Renal cortical epithelial cell (primary cell): ENCODE results near the gene PDGFA. TPM values are rescaled to one million over a fixed set of nuclear protein-coding genes. Genes with fewer than 3 reads are reported as not detected.

ENCODE experiments used
- DNase-seq: peaks from one replicate; pipeline ENCODE4 v3.0.0-alpha.2; 2011; ENCODE audit warnings: low read depth
- total RNA-seq: library from RNA; depleted of rRNA; stranded (reverse); fragments of >200 nt; gene quantifications from 2 replicates; pipeline ENCODE4 v1.2.3, GENCODE V29; 2014

PDGFA gene
- total RNA-seq, 1 donor from 2014 or later, result 54.3 TPM

DNA sequence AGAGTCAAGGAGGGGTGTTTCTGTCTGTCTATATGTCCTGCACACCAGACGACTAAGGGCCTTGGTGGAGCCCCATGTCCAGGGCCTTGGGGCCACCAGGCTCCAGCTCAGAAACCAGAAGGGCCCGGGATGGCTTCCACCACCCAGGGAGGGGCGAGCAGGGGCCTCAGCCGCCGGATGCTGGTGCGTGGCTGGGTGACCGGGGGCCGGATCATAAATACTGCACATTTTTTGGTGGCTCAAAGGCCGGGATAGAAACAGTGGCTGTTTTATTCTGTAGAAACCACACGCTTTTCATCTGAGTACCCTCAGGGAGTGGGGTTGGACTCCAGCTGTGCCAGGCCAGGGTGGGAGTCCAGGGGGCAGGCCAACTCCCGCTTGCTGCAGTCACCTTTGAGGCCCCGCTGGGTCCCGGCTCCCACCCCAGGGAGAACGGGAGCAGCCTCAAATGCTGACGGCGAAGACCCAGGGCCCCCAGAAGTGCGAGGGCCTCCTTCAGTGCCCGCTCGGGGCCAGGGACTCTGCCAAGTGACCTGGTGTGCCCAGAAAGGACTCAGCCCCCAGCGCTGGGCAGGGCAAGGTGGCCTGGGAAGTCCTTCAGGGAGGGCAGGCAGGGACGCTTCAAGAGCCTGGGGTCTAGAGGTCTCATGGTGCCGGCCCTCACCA is 28.2 kb downstream of the PDGFA start:
- no peak for DNase-seq

DNA sequence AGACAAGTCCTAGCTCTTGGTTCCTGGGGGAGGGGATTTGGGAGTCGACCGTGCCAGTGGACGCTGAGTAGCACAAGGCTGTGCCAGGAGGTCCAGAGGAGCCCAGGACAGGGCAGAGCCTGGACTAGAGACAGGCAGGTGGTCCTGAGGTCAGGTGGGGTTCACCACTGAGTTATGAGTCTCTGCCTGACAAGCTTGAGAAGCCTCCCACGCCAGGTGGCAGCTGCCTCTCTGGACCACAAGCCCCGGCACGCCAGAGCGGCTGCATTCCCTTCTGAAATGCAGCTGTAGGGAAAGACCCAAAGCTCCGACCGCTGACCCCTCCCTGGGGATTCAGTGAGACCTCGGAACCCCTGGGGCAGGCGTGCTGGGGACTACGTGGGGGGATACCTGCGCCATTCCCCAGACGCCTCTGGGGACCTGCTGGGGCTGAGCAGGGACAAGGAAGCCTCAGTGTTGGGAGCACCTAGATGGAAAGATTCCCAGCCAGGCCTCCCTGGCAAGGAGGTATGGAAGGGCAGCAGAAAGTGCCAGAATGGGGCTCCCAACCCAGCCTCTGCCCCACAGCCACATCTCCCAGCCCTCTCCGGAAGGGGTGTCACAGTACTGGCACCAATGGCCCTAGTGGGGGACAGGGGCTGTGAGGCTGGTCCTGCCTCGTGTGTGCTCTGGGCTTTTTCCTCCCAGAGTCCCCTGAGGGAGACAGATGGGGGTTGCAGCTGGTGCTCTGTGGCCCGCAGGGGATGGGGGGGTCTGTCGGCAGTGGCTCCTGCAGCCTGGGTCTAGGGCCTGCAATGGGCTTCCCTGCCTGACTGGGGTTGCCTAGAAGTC is 29.0 kb downstream of the PDGFA start:
- DNase-seq, result no peak

DNA sequence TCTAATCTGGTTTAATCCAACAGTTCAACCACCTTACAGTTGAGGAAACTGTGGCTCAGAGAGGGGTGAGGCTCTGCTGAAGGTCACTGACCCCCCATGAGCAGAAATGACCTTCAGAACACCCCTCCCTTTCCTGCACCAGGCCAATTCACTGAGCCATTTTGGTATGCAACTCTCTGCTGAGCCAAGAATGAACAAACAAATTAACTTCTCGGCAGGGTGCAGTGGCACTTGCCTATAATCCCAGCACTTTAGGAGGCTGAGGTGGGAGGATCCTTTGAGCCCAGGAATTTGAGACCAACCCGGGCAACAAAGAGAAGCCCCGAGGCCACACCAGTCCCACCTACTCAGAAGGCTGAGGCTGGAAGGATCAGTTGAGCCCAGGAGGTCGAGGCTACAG is 29.8 kb downstream of the PDGFA start:
- DNase-seq, result no peak

DNA sequence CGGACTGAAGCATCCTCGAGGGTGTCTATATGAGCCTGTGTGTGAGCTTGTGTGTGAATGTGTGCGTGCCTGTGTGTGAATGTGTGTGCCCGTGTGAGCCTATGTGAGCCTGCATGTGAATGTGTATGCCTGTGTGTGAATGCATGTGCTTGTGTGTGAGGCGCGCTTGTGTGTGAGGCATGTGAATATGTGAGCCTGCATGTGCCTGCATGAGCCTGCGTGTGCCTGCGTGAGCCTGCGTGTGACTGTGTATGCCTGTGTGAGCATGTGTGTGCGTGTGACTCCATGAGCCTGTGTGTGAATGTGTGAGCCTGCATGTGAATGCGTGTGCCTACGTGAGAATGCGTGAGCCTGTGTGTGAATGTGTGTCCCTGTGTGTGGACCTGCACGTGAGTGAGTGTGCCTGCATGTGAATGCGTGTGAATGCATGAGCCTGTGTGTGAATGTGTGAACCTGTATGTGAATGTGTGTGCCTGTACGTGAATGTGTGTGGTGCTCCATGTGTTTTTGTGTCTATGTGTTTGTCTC is 33.4 kb downstream of the PDGFA start:
- no peak for DNase-seq

DNA sequence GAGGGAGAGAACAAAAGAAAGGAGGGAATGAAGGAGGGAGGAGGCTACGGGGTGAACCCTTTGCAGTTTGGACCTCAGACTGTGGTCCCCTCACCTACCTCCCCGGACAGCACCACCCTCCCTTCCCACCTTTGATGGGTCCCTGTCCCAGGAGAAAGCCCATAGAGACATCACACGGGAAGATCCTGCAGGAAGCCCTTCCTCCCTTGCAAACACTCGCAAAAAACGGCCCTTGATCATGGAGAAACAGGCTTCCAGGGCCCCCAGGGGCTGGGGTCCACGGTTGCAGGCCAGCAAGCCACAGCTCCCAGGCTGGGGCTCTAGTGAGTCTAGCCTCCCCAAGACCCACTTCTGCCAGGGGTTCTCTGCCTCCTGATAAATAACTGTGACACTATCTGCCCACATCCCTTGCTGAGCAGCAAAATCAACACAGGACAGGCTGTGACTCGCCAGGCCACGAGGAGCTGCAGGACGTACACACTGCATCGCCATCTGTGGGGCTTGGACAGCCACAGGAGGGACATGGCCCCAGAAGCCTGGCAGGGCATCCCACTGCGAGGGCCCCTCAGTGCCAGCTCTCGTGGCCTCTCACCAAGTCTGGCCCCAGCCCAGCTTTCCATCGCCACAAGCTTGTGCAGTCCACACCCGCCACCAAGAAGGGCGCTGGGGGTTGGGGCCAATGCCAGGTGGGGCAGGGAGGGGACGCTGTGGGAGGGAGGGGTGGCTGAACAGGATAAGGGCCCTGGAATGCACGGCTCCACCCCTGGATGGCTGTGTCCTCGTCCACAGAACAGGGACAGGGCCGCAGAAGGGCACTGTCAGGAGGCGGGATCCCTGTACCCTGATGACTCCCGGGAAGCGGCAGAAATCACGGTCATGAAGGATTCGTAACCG is 34.2 kb downstream of the PDGFA start:
- no peak for DNase-seq

DNA sequence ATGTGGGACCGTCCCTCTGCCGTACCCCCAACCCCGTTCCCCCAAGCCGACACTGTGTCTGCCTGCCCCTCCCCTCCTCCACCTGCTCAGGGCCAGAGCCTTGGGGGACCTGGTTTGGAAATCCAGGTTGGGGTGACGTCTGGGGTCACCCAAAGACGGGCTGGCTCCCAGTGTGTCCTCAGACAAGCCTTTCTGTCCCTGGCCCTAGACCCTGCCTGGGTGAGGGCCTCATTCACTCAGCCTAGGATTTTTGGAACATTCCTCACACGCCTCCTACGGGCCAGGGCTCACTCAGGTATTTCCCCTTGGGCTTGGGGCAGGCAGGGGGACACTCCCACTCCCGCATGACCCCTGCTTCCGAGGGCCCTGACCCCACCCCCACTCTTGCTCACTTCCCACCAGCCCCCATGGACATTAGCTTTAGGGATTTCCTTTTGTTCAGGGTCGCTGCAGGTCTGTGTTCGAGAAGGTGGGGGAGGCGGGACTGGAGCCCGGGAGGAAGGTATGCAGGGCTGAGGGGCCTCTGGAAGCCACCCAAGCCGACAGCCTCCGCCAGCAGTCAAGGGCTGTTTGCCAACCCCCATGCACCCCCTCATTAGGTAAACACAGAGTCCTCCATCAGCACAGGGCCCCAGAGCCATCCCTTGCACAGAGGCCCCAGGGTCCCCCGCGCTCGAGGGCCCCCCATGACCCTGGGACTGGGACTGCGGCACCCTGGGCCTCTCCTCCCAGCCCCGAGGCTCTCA is 35.1 kb downstream of the PDGFA start:
- no peak for DNase-seq

DNA sequence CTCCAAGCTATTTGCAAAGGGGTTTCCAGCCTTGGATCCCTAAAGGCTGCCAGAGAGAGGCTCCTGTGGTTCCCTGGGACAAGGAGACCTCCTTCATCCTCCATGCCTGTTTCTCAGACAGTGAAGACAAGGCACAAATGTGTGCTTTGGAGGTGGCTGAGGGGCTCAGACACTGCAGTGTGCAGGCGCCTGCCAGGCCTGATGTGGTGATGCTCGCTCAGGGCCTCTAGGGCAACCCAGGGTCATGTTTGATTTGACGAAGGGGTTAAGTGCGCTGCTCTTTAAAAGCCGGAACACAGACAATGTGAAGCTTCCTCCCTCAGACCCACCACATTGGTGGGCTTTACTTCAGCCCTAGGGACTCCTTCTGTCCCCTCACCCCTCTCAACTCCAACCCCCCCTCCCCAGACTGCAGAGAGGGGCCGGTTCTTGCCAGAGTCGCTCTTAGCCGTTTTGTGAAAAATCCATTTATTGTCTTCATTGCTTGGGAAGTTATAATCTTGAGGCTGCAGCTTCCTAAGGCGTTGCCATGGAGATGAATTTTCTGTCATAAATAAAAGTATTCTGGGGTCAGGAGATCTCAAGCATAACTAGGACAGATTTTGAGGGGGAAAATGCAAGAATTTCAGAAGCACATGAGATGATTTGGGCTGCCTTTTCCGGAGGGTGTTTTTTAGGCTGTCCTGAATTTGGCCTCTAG is 35.8 kb downstream of the PDGFA start:
- no peak for DNase-seq

DNA sequence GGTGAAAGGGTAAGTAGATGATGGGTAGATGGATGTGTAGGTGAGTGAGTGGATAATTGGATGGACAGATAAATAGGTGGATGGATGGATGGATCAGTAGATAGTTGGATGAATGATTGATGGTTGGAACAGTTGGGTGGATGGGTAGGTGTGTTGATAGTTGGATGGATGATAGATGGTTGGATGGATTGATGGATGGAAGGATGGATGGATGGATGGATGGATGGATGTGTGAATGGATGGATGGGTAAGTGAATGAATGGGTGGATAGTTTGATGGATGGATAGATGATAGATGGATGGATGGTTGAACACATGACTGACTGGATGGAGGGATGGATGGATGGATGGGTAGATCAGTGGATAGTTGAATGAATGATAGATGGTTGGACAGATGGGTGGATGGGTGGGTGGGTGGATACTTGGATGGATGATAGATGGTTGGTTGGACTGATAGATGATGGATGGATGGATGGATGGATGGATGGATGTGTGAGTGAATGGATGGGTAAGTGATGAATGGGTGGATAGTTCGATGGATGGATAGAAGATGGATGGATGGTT is 37.0 kb downstream of the PDGFA start:
- DNase-seq, result no peak

DNA sequence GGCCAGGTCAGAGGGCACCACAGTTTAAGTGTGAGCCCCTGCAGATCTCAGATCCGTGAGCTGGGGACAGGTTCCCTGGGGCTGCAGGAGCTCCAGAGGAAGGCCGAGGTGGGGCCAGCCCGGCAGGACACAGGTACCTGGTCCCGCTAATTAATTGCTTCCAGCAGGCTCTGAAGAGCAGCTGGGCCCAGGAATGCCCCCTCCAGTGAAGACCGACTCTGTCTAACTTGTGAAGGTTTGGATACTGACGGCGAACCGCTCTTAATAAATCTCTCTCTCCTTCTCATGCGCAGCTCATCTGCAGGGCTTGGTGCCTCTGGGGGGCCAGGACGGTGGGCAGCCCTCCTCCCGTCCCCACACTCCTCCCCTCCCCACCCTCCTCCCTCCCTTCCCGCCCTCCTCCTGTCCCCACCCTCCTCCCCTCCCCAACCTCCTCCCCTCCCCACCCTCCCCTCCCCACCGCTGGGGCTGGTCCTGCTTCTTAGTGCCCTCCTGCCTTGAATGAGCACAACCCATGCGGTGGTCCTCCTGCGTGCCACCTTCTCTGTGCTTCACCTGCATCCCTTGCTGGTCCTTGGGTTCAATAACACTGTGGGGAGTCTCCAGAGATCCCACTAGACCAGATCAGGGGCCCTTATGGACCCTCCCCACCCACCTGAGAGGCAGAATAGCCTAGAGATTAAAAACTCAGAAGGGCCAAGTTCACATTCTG is 38.3 kb downstream of the PDGFA start:
- DNase-seq, result no peak

DNA sequence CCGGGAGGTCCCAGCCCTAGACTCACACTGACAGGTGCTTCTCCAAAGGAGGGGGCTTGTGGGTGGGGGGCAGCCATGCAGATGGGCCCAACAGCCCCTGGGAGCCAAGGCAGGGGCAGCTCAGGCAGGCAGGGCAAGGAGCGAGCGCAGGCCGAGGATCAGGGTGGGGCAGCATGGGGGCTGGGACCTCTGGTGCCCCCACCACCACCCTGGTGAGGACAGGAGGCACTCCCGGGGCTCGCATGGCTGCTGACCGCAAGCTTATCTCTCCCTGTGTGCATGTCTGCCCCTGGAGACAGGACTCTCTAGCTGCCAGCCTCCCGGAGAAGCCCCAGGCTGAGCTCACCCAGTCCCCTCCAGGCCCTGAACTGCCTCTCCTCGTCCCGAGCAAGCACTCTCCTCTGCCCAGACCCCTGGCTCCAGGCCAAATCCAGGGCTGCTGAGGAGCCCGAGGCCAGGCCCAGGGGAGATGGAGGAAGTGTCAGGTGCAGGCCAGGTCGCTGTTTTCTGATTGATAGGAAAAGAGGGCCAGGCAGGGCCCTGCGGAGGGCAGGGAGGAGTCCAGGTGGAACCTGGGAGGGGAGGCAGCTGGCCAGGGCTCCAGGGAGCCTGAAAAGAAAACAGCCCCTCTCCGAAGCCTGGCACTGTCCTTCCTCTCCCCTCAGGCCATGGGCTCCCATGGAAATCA is 39.0 kb downstream of the PDGFA start:
- no peak for DNase-seq

DNA sequence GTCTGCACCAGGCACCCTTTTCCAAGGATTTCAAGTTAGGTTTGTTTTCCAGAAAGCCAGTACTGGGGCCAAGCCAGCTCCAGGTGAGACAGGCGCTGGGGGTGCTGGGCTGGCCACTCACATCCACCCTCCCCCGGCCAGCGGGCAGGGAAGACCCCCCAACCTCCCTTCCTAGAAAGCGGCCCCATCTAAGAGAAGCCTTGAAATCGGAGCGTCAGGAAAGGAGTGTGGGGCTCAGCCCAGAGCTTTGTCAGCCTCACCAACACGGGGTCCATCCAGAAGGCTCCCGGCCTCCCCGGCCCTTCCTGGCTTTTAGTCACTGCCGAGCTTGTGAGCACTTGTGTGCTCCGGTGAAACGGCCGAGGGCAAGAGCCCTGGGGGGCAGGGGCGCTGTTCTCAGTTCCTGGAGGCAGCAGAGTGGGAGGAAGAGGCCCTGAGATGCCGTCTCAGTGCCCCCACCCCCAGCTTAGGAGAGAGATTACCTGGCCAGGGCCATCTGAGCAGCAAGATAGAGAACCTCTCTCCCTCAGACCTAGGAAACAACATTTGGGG is 39.6 kb downstream of the PDGFA start:
- no peak for DNase-seq

DNA sequence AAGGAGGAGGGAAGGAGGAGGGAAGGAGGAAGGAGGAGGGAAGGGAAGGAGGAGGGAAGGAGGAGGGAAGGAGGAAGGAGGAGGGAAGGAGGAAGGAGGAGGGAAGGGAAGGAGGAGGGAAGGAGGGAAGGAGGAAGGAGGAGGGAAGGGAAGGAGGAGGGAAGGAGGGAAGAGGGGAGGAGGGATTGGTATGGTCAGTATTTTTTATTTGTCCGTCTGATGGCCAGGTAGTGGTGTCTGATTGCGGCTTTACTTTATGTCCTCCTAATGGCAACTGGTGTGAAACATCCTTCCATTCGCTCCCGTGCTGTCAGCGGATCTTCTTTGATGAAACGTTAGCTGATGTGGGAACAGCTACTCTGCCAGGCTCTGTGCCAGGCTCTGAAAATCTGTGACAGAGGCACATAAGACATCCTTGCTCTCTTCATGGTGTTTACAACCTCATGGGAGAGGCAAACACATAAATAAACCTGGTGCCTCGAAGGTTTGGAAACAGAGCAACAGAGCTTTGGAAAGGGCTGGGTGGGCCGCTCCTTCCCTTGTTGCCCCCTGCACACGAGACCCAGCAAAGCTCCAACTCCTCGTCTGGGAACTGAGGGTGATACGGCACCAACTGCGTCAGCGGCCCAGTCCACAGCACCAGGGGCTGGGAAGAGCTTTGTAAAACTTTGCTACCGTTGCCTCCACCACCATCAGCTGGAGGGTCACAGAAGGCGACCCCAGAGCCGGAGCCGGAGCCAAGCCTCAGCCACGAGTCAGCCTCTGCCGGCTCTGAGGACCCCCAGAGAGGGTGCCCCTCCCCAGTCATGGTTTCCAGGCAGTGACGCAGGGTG is 40.3 kb downstream of the PDGFA start:
- DNase-seq, result no peak

DNA sequence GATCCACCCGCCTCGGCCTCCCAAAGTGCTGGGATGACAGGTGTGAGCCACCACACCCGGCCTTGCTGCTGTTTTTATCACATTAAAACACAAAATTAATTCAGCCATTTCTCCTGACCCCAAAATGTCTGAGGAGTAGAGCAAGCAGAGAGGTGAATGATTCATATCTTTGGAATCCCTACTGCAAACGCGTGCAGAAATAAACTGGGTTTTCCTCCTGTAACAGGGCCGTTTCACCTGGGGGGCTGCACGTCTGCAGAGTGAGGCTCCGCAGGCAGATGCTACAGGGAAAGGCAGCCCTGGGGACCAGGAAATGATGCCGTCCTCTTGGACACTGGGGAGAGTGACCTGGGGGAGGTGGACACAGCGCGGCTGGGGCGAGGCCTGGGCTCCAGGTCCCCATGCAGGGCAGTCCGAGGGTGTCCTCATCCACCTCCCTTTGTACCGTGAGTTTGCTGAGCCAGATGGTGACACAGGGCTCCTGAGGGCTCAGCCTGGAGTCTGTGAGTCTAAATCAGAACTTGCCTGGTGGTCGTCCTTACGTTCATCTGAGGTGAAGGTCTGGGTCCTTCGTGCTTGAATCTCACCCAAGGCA is 41.9 kb downstream of the PDGFA start:
- DNase-seq, result peak; percentile 28

DNA sequence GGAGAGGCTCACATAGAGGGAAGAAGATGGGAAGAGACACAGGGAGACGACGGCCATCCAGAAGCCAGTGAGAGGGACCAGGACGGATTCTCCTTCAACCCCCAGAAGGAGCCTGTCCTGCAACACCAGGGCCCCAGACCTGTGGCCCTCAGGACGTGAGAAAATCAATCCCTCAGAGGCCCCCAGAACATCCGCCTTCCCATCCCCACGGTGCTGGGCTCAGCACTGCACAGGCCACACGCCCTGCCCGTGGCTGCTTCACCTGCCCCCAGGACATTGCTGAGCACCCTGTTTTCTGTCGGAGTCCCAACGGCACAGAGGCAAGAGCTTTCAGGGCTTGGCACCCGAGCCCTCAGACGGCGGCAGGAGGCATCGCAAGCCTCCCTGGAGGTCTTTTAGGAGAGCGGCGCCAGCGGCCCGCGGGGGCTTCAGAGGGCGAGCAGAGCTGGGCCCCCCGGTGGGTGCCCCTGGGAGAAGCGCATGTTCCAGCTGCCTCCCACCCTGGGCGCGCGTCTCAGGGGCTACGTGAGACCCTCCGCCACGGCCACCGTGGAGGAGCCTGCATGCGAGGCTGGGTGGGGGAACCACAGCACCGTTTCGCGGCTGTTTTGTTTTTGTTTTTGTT is 42.8 kb downstream of the PDGFA start:
- DNase-seq, result no peak

DNA sequence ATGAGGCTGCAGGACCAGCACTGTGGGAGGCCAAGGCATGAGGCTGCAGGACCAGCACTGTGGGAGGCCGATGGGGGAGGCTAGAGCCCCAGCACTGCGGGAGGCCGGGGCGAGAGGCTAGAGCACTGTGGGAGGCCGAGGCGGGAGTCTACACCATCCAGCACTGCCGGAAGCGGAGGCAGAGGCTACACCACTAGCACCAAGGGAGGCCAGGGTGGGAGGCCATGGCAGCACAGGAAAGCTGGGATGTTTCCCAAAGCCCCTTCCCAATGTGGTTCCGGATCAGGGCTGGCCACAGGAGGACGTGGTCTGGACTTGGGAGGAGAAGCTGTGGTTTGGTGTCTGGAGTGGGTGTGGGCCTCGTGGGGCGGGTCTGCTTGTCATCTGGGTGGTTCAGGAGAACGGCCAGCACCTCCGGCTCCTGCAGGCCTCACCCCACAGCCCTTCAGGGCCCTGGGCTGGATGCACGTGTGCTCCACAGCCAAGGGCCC is 43.6 kb downstream of the PDGFA start:
- DNase-seq, result no peak

DNA sequence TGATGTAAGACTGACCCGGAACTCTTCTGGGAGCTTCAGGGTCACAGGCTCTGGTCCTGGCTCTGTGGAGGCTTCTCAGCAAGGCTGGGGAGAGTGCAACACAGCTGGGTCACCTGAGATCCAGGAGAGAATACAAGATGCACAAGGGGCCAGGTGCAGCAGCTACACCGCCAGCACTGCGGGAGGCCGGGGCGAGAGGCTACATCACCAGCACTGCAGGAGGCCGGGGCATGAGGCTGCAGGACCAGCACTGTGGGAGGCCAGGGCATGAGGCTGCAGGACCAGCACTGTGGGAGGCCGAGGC is 44.3 kb downstream of the PDGFA start:
- no peak for DNase-seq
